ENCODE data around the gene CADM4. TPM values are rescaled to one million over a fixed set of nuclear protein-coding genes. Genes with fewer than 3 reads are reported as not detected.

The CADM4 gene
- total and polyA plus RNA-seq, 9 of the 15 experiments (the other 6 are each of a cell fraction or from before 2014, with no cell fraction given), result 0.03 to 4.6 (median 1.3) TPM

DNA sequence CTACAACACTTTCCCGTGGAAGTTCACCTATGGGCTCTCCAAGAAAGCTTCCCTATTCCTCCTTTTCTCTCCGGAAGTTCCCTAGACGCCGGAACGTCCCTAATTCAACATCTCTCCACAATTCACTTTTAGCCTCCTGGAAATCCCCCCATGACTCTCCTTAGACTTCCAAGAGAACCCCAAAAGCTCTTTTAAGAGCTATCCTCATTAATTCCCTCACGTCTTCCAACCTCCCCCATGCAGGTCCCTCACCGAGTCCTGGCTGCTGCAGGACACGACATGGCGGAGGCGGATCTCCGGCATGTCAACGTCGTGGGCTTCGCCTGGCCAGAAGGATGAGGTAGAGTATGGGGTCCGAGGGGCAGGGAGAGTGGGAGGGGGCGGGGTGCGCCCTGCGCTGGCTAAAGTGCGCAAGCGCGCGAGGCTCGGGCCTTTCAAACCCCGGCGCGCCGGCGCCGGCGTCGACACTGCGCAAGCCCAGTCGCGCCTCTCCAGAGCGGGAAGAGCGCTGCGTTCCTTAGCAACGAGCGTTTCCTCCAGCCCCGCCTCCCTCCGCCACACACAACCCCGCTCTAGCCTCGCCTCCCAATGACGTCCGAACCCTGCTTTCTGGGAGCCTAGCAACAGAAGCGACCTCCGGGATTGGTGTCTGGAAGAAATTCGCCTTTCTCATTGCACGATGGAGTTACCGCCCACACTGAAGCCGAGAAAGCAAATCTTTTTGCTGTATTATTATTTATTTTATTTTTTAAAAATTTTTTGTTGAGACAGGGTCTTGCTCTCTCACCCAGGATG is 64.3 kb downstream of the CADM4 start, which contains the start of the genes PINLYP and XRCC1 (continued):
- TF ChIP-seq, protein P1, sequence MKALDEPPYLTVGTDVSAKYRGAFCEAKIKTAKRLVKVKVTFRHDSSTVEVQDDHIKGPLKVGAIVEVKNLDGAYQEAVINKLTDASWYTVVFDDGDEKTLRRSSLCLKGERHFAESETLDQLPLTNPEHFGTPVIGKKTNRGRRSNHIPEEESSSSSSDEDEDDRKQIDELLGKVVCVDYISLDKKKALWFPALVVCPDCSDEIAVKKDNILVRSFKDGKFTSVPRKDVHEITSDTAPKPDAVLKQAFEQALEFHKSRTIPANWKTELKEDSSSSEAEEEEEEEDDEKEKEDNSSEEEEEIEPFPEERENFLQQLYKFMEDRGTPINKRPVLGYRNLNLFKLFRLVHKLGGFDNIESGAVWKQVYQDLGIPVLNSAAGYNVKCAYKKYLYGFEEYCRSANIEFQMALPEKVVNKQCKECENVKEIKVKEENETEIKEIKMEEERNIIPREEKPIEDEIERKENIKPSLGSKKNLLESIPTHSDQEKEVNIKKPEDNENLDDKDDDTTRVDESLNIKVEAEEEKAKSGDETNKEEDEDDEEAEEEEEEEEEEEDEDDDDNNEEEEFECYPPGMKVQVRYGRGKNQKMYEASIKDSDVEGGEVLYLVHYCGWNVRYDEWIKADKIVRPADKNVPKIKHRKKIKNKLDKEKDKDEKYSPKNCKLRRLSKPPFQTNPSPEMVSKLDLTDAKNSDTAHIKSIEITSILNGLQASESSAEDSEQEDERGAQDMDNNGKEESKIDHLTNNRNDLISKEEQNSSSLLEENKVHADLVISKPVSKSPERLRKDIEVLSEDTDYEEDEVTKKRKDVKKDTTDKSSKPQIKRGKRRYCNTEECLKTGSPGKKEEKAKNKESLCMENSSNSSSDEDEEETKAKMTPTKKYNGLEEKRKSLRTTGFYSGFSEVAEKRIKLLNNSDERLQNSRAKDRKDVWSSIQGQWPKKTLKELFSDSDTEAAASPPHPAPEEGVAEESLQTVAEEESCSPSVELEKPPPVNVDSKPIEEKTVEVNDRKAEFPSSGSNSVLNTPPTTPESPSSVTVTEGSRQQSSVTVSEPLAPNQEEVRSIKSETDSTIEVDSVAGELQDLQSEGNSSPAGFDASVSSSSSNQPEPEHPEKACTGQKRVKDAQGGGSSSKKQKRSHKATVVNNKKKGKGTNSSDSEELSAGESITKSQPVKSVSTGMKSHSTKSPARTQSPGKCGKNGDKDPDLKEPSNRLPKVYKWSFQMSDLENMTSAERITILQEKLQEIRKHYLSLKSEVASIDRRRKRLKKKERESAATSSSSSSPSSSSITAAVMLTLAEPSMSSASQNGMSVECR (CRISPR knock-in tag; IDR thresholded peaks at IDR 0.05), result peak; percentile 86; the same call in 1 of the 2 replicates
- peak; percentile 74 for TF ChIP-seq POLR2A (conservative IDR thresholded peaks at IDR 0.05)
- TF ChIP-seq, protein P2, sequence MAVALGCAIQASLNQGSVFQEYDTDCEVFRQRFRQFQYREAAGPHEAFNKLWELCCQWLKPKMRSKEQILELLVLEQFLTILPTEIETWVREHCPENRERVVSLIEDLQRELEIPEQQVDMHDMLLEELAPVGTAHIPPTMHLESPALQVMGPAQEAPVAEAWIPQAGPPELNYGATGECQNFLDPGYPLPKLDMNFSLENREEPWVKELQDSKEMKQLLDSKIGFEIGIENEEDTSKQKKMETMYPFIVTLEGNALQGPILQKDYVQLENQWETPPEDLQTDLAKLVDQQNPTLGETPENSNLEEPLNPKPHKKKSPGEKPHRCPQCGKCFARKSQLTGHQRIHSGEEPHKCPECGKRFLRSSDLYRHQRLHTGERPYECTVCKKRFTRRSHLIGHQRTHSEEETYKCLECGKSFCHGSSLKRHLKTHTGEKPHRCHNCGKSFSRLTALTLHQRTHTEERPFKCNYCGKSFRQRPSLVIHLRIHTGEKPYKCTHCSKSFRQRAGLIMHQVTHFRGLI (CRISPR knock-in tag; IDR thresholded peaks at IDR 0.05), result no peak
- TF ChIP-seq, protein P3, sequence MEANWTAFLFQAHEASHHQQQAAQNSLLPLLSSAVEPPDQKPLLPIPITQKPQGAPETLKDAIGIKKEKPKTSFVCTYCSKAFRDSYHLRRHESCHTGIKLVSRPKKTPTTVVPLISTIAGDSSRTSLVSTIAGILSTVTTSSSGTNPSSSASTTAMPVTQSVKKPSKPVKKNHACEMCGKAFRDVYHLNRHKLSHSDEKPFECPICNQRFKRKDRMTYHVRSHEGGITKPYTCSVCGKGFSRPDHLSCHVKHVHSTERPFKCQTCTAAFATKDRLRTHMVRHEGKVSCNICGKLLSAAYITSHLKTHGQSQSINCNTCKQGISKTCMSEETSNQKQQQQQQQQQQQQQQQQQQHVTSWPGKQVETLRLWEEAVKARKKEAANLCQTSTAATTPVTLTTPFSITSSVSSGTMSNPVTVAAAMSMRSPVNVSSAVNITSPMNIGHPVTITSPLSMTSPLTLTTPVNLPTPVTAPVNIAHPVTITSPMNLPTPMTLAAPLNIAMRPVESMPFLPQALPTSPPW (CRISPR knock-in tag; IDR thresholded peaks at IDR 0.05), result peak; percentile 94
- peak; percentile 48; the same call in 1 of the 2 replicates for TF ChIP-seq CXXC5 (CRISPR knock-in tag; IDR thresholded peaks at IDR 0.05)
- TF ChIP-seq DNMT1 (IDR thresholded peaks at IDR 0.05), result no peak
- TF ChIP-seq, protein P4, sequence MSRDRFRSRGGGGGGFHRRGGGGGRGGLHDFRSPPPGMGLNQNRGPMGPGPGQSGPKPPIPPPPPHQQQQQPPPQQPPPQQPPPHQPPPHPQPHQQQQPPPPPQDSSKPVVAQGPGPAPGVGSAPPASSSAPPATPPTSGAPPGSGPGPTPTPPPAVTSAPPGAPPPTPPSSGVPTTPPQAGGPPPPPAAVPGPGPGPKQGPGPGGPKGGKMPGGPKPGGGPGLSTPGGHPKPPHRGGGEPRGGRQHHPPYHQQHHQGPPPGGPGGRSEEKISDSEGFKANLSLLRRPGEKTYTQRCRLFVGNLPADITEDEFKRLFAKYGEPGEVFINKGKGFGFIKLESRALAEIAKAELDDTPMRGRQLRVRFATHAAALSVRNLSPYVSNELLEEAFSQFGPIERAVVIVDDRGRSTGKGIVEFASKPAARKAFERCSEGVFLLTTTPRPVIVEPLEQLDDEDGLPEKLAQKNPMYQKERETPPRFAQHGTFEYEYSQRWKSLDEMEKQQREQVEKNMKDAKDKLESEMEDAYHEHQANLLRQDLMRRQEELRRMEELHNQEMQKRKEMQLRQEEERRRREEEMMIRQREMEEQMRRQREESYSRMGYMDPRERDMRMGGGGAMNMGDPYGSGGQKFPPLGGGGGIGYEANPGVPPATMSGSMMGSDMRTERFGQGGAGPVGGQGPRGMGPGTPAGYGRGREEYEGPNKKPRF (IDR thresholded peaks at IDR 0.05; ENCODE audit: low read depth, low read length), result no peak
- peak; percentile 71 for TF ChIP-seq RBFOX2 (IDR thresholded peaks at IDR 0.05; ENCODE audit: low read depth, low read length)
- TF ChIP-seq MCM5 (IDR thresholded peaks at IDR 0.05; ENCODE audit: low read depth), result no peak
- TF ChIP-seq, protein P5, sequence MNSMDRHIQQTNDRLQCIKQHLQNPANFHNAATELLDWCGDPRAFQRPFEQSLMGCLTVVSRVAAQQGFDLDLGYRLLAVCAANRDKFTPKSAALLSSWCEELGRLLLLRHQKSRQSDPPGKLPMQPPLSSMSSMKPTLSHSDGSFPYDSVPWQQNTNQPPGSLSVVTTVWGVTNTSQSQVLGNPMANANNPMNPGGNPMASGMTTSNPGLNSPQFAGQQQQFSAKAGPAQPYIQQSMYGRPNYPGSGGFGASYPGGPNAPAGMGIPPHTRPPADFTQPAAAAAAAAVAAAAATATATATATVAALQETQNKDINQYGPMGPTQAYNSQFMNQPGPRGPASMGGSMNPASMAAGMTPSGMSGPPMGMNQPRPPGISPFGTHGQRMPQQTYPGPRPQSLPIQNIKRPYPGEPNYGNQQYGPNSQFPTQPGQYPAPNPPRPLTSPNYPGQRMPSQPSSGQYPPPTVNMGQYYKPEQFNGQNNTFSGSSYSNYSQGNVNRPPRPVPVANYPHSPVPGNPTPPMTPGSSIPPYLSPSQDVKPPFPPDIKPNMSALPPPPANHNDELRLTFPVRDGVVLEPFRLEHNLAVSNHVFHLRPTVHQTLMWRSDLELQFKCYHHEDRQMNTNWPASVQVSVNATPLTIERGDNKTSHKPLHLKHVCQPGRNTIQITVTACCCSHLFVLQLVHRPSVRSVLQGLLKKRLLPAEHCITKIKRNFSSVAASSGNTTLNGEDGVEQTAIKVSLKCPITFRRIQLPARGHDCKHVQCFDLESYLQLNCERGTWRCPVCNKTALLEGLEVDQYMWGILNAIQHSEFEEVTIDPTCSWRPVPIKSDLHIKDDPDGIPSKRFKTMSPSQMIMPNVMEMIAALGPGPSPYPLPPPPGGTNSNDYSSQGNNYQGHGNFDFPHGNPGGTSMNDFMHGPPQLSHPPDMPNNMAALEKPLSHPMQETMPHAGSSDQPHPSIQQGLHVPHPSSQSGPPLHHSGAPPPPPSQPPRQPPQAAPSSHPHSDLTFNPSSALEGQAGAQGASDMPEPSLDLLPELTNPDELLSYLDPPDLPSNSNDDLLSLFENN (IDR thresholded peaks at IDR 0.05; ENCODE audit: low read depth in 2 of 2, low read length in 2 of 2), result no peak
- TF ChIP-seq RB1 (IDR thresholded peaks at IDR 0.05; ENCODE audit: low read depth), result peak; percentile 95; the same call in 1 of the 2 replicates
- TF ChIP-seq KDM5B (IDR thresholded peaks at IDR 0.05; ENCODE audit: insufficient replicate concordance, low read depth, low read length), result peak; percentile 80
- peak; percentile 14; the same call in 1 of the 2 replicates for TF ChIP-seq ETV1 (tag; conservative IDR thresholded peaks at IDR 0.05; ENCODE audit: low read depth)
